Calu3 (cell line): ENCODE results near the gene OVCA2. TPM values are rescaled to one million over a fixed set of nuclear protein-coding genes. Genes with fewer than 3 reads are reported as not detected.
A peak's percentile ranks its signal among the peaks of the same experiment; 100 is the strongest.

ENCODE experiments used
- BruUV-seq: library from RNA; stranded (reverse); fragments of 400-500 nt; replicated peaks from 2 replicates; lab custom pipeline; 2021; lab: Mats Ljungman, UMichigan
- CTCF ChIA-PET: fragments of 300-600 bp; sonication (Branson Sonifier 250); formaldehyde crosslinking; loops from one replicate; lab custom pipeline; 2022; ENCODE audit warnings: antibody characterized with exemption; lab: Charles Lee
- DNase-seq: peaks from one replicate; pipeline ENCODE4 v3.0.0; 2022
- H3K27ac Mint-ChIP-seq: one replicate; pipeline ENCODE4 v1.8.0; 2022; ENCODE audit warnings: mixed read lengths; ENCODE audit not compliant: unreplicated experiment
- H3K27me3 Mint-ChIP-seq: one replicate; pipeline ENCODE4 v1.8.0; 2022; ENCODE audit warnings: mixed read lengths; ENCODE audit not compliant: unreplicated experiment
- H3K36me3 Mint-ChIP-seq: one replicate; pipeline ENCODE4 v1.8.0; 2022; ENCODE audit warnings: mild to moderate bottlenecking, moderate library complexity, mixed read lengths; ENCODE audit not compliant: insufficient read depth, unreplicated experiment
- H3K4me1 Mint-ChIP-seq: one replicate; pipeline ENCODE4 v1.8.0; 2022; ENCODE audit warnings: mild to moderate bottlenecking, low read depth, mixed read lengths; ENCODE audit not compliant: unreplicated experiment
- H3K4me3 Mint-ChIP-seq: one replicate; pipeline ENCODE4 v1.8.0; 2022; ENCODE audit warnings: mild to moderate bottlenecking, low read depth, moderate library complexity, mixed read lengths; ENCODE audit not compliant: unreplicated experiment
- H3K9me3 Mint-ChIP-seq: one replicate; pipeline ENCODE4 v1.8.0; 2022; ENCODE audit warnings: low read depth, mixed read lengths; ENCODE audit not compliant: unreplicated experiment
- CTCF ChIP-seq: fragments of 200-600 bp; IDR thresholded peaks from one replicate; pipeline ENCODE4 v1.8.0; 2022; ENCODE audit warnings: antibody characterized with exemption; ENCODE audit not compliant: unreplicated experiment
- intact Hi-C: fragments of 100-400 bp; cut with micrococcal nuclease; formaldehyde crosslinking; loops from one replicate; pipeline ENCODE4 v1.10.0; 2022; ENCODE audit not compliant: unreplicated experiment
- total RNA-seq: library from RNA; stranded (reverse); gene quantifications from 2 replicates; pipeline ENCODE4 v1.2.3, GENCODE V29; 2022

The OVCA2 gene
- total RNA-seq, 1 experiment from 2014 or later: 22.1 TPM

- Mint-ChIP-seq H3K27me3 (no peaks in the 10 kb centered on the region), H3K36me3 (peaks cover 7% of the 10 kb centered on the region), H3K27ac (no peak overlapping the region), H3K9me3 (no peaks in the 10 kb centered on the region), H3K4me1 (peaks cover 35% of the 10 kb centered on the region), H3K4me3 (peak overlapping the region; percentile 31)
- TF ChIP-seq CTCF: no peak
- DNase-seq: peak; percentile 37
- intact Hi-C loops: no loop called here
- CTCF ChIA-PET: no interaction called here
- BruUV-seq: no TSS peak
Measured at GRCh38 chr17:1999557-2000251, 42.1 kb upstream of the OVCA2 start.

- H3K9me3 Mint-ChIP-seq: no peaks in the 10 kb centered on the region
- peaks cover 7% of the 10 kb centered on the region for H3K36me3 Mint-ChIP-seq
- BruUV-seq: no TSS peak
- no peak for TF ChIP-seq CTCF
- peak; percentile 26 for DNase-seq
- intact Hi-C loops: no loop called here
- no peak overlapping the region for H3K4me3 Mint-ChIP-seq
- H3K27ac Mint-ChIP-seq: peak overlapping the region; percentile 78
- H3K27me3 Mint-ChIP-seq: no peaks in the 10 kb centered on the region
- peaks cover 24% of the 10 kb centered on the region for H3K4me1 Mint-ChIP-seq
- CTCF ChIA-PET: interaction anchor here (0.7 kb wide), 1 partner anchor 23 kb away, joined by 4 read pairs; no protein-coding TSS in a partner anchor
Measured at GRCh38 chr17:2002767-2003329, 39.0 kb upstream of the OVCA2 start.

- no peak for TF ChIP-seq CTCF
- peaks cover 7% of the 10 kb centered on the region for H3K36me3 Mint-ChIP-seq
- H3K9me3 Mint-ChIP-seq: no peaks in the 10 kb centered on the region
- intact Hi-C loops: no loop called here
- no peak overlapping the region for H3K27ac Mint-ChIP-seq
- H3K4me1 Mint-ChIP-seq: peaks cover 24% of the 10 kb centered on the region
- CTCF ChIA-PET: interaction anchor here (1.3 kb wide), 1 partner anchor 20 kb away, joined by 8 read pairs; no protein-coding TSS in a partner anchor
- H3K27me3 Mint-ChIP-seq: no peaks in the 10 kb centered on the region
- no TSS peak for BruUV-seq
- no peak overlapping the region for H3K4me3 Mint-ChIP-seq
- no peak for DNase-seq
Measured at GRCh38 chr17:2003525-2003924, 38.3 kb upstream of the OVCA2 start.

- CTCF ChIA-PET: interaction anchor here (1.3 kb wide), 1 partner anchor 19 kb away, joined by 8 read pairs; no protein-coding TSS in a partner anchor
- Mint-ChIP-seq H3K9me3 (no peaks in the 10 kb centered on the region), H3K4me1 (peaks cover 19% of the 10 kb centered on the region), H3K4me3 (no peak overlapping the region), H3K27ac (no peak overlapping the region), H3K36me3 (peaks cover 6% of the 10 kb centered on the region), H3K27me3 (no peaks in the 10 kb centered on the region)
- BruUV-seq: no TSS peak
- DNase-seq: no peak
- intact Hi-C loops: no loop called here
- no peak for TF ChIP-seq CTCF
Measured at GRCh38 chr17:2004435-2004952, 37.3 kb upstream of the OVCA2 start.
